Muscle layer of colon (tissue), 2 donors: Measurements from ENCODE around the gene HEXA.

Experiments used
- H3K27ac ChIP-seq: one replicate; pipeline ENCODE4 v1.7.0; 2013; ENCODE audit warnings: low read depth, mild to moderate bottlenecking, low read length, moderate library complexity
- H3K27me3 ChIP-seq, 2 donors: one replicate each; pipeline ENCODE4 v1.7.0; 2013; ENCODE audit warnings: low read length in 2 of 2, mild to moderate bottlenecking in 2 of 2; ENCODE audit not compliant: insufficient read depth in 2 of 2, control insufficient read depth in 1 of 2
- H3K36me3 ChIP-seq: one replicate; pipeline ENCODE4 v1.7.0; 2013; ENCODE audit warnings: mild to moderate bottlenecking, low read length; ENCODE audit not compliant: insufficient read depth
- H3K4me1 ChIP-seq: one replicate; pipeline ENCODE4 v1.7.0; 2013; ENCODE audit warnings: mild to moderate bottlenecking, low read length; ENCODE audit not compliant: insufficient read depth
- H3K4me3 ChIP-seq, 2 donors: one replicate each; pipeline ENCODE4 v1.7.0; 2013; ENCODE audit warnings: low read length in 2 of 2, low read depth in 1 of 2, mild to moderate bottlenecking in 1 of 2, moderate library complexity in 1 of 2
- H3K9ac ChIP-seq: one replicate; pipeline ENCODE4 v1.7.0; 2013; ENCODE audit warnings: low read length
- H3K9me3 ChIP-seq: one replicate; pipeline ENCODE4 v1.7.0; 2013; ENCODE audit warnings: mild to moderate bottlenecking, low read length
- donor health status: abdominal sarcoma.
- donor health status: Adenocarcinoma of cecum.

HEXA gene

GRCh38 chr15:72344602-72345001 lies 31.2 kb downstream of the HEXA start:
- peaks cover 6% of the 10 kb centered on the region for H3K4me1 ChIP-seq
- peaks cover 58% of the 10 kb centered on the region for H3K36me3 ChIP-seq
- no peaks in the 10 kb centered on the region for H3K9me3 ChIP-seq
- H3K27ac ChIP-seq, result no peak overlapping the region
- no peak overlapping the region for H3K9ac ChIP-seq
- no peaks in the 10 kb centered on the region for H3K27me3 ChIP-seq
- H3K4me3 ChIP-seq, result no peak overlapping the region

- Histone ChIP-seq H3K36me3 (peaks cover 38% of the 10 kb centered on the region), H3K27ac (no peak overlapping the region), H3K9me3 (no peaks in the 10 kb centered on the region), H3K4me1 (peaks cover 12% of the 10 kb centered on the region), H3K4me3 (no peak overlapping the region), H3K27me3 (no peaks in the 10 kb centered on the region), H3K9ac (no peak overlapping the region)
These were observed 33.4 kb downstream of the HEXA start for GRCh38 chr15:72342385-72342784.

GRCh38 chr15:72341361-72341760 lies 34.5 kb downstream of the HEXA start:
- Histone ChIP-seq H3K27me3 (no peaks in the 10 kb centered on the region), H3K4me3 (no peak overlapping the region), H3K9ac (no peak overlapping the region), H3K4me1 (peaks cover 12% of the 10 kb centered on the region), H3K9me3 (no peaks in the 10 kb centered on the region), H3K27ac (no peak overlapping the region), H3K36me3 (peaks cover 27% of the 10 kb centered on the region)

- H3K4me3 ChIP-seq, result no peak overlapping the region
- no peaks in the 10 kb centered on the region for H3K27me3 ChIP-seq
- no peaks in the 10 kb centered on the region for H3K9me3 ChIP-seq
- no peak overlapping the region for H3K27ac ChIP-seq
- peaks cover 12% of the 10 kb centered on the region for H3K4me1 ChIP-seq
- H3K36me3 ChIP-seq, result peaks cover 17% of the 10 kb centered on the region
- H3K9ac ChIP-seq, result no peak overlapping the region
These were observed 35.4 kb downstream of the HEXA start for GRCh38 chr15:72340366-72340765.

- Histone ChIP-seq H3K4me3 (no peak overlapping the region), H3K9me3 (no peaks in the 10 kb centered on the region), H3K27ac (no peak overlapping the region), H3K4me1 (peaks cover 12% of the 10 kb centered on the region), H3K36me3 (peaks cover 13% of the 10 kb centered on the region), H3K27me3 (no peaks in the 10 kb centered on the region), H3K9ac (no peak overlapping the region)
These were observed 36.0 kb downstream of the HEXA start for GRCh38 chr15:72339777-72340177.

GRCh38 chr15:72338617-72339321 lies 37.0 kb downstream of the HEXA start:
- H3K27ac ChIP-seq, result peak overlapping the region; percentile 55
- peaks cover 7% of the 10 kb centered on the region for H3K36me3 ChIP-seq
- no peaks in the 10 kb centered on the region for H3K9me3 ChIP-seq

GRCh38 chr15:72338148-72338547 lies 37.7 kb downstream of the HEXA start:
- Histone ChIP-seq H3K4me3 (no peak overlapping the region), H3K9ac (no peak overlapping the region), H3K27ac (no peak overlapping the region), H3K36me3 (peaks cover 4% of the 10 kb centered on the region), H3K27me3 (no peaks in the 10 kb centered on the region), H3K9me3 (no peaks in the 10 kb centered on the region), H3K4me1 (peaks cover 12% of the 10 kb centered on the region)

More at GRCh38 chr15:72338617-72339321, 37.0 kb downstream of the HEXA start:
- H3K9ac ChIP-seq, result no peak overlapping the region
- H3K4me3 ChIP-seq, result no peak overlapping the region
- H3K27me3 ChIP-seq, result no peaks in the 10 kb centered on the region
- H3K4me1 ChIP-seq, result peaks cover 12% of the 10 kb centered on the region

- no peak overlapping the region for H3K4me3 ChIP-seq
- H3K9me3 ChIP-seq, result no peaks in the 10 kb centered on the region
- no peak overlapping the region for H3K27ac ChIP-seq
- peaks cover 8% of the 10 kb centered on the region for H3K4me1 ChIP-seq
- H3K9ac ChIP-seq, result no peak overlapping the region
- H3K27me3 ChIP-seq, result no peaks in the 10 kb centered on the region
- peaks cover 10% of the 10 kb centered on the region for H3K36me3 ChIP-seq
These were observed 41.0 kb downstream of the HEXA start for GRCh38 chr15:72334842-72335241.

- H3K9ac ChIP-seq, result no peak overlapping the region
- H3K27ac ChIP-seq, result no peak overlapping the region
- H3K4me1 ChIP-seq, result no peaks in the 10 kb centered on the region
These were observed 44.8 kb downstream of the HEXA start for GRCh38 chr15:72331021-72331420.

GRCh38 chr15:72323752-72324151 lies 52.1 kb downstream of the HEXA start:
- Histone ChIP-seq H3K9me3 (no peaks in the 10 kb centered on the region), H3K4me3 (no peak overlapping the region), H3K36me3 (peaks cover 10% of the 10 kb centered on the region), H3K4me1 (no peaks in the 10 kb centered on the region), H3K9ac (no peak overlapping the region), H3K27me3 (no peaks in the 10 kb centered on the region), H3K27ac (no peak overlapping the region)

More at GRCh38 chr15:72331021-72331420, 44.8 kb downstream of the HEXA start:
- no peaks in the 10 kb centered on the region for H3K9me3 ChIP-seq
- peaks cover 19% of the 10 kb centered on the region for H3K36me3 ChIP-seq
- no peak overlapping the region for H3K4me3 ChIP-seq
- no peaks in the 10 kb centered on the region for H3K27me3 ChIP-seq

GRCh38 chr15:72319985-72320671 lies 55.7 kb downstream of the HEXA start, which contains the start of gene CELF6:
TSS of gene CELF6 (minus strand) at chr15:72320157. CDS start at chr15:72319874, 283 bp downstream.
- no peaks in the 10 kb centered on the region for H3K4me1 ChIP-seq
- no peaks in the 10 kb centered on the region for H3K9me3 ChIP-seq
- H3K27ac ChIP-seq, result no peak within 1 kb of the TSS
- H3K4me3 ChIP-seq, result peak within 1 kb of the TSS; percentile 18 to 20
- H3K27me3 ChIP-seq, result no peaks in the 10 kb centered on the region
- no peak within 1 kb of the TSS for H3K9ac ChIP-seq
- H3K36me3 ChIP-seq, result no peaks in the 10 kb centered on the region
